ENCODE measurements around the gene PCDHB12.
"Not testable (repeated sequence)": the region's sequence is repeated elsewhere in the genome, so short reads cannot be mapped to it uniquely, and the experiment has no call there.

Gene PCDHB12

DNA sequence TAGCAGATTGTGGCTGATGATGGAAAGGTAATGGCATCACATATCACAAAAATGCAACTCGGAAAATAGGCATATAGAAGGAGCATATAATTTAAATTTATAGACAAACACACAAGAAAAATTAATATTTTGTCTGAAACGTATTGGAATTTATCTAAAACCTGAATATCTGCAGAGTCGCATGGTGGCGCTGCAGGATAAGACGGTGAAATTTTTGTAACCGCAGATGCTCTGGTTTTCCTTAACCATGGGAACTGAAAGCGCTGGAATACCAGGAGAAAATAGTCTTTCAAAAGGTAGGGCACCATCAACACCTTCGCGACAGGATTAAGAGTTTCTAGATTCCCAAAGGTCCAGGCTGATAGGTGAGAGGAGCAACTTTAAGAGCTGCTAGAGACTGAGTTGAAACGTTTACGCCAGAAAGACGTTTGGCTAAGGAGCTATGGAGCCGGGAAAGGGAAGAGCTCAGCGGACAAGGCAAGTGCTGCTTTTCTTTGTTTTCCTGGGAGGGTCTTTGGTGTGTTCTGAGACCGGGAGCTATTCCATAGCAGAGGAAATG is 25.7 kb downstream of the PCDHB12 start:
- TF ChIP-seq, protein P1, sequence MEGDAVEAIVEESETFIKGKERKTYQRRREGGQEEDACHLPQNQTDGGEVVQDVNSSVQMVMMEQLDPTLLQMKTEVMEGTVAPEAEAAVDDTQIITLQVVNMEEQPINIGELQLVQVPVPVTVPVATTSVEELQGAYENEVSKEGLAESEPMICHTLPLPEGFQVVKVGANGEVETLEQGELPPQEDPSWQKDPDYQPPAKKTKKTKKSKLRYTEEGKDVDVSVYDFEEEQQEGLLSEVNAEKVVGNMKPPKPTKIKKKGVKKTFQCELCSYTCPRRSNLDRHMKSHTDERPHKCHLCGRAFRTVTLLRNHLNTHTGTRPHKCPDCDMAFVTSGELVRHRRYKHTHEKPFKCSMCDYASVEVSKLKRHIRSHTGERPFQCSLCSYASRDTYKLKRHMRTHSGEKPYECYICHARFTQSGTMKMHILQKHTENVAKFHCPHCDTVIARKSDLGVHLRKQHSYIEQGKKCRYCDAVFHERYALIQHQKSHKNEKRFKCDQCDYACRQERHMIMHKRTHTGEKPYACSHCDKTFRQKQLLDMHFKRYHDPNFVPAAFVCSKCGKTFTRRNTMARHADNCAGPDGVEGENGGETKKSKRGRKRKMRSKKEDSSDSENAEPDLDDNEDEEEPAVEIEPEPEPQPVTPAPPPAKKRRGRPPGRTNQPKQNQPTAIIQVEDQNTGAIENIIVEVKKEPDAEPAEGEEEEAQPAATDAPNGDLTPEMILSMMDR (IDR thresholded peaks at IDR 0.05; ENCODE audit: low read depth, low read length, missing control alignments): no peak
- no peak for DNase-seq (ENCODE audit: low read depth)
- H3K4me3 ChIP-seq (ENCODE audit: low read depth, low read length): no peak overlapping the region
- in situ Hi-C loops (cut with HindIII; ENCODE audit: low sequenced_read_pairs): no loop called here

DNA sequence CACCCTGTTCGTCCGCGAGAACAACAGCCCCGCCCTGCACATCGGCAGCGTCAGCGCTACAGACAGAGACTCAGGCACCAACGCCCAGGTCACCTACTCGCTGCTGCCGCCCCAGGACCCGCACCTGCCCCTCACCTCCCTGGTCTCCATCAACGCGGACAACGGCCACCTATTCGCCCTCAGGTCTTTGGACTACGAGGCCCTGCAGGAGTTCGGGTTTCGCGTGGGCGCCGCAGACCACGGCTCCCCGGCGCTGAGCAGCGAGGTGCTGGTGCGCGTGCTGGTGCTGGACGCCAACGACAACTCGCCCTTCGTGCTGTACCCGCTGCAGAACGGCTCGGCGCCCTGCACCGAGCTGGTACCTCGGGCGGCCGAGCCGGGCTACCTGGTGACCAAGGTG is 27.4 kb downstream of the PCDHB12 start:
- H3K4me3 ChIP-seq (ENCODE audit: low read depth, low read length); DNase-seq (ENCODE audit: low read depth); in situ Hi-C loops (cut with HindIII; ENCODE audit: low sequenced_read_pairs): not testable (repeated sequence)

DNA sequence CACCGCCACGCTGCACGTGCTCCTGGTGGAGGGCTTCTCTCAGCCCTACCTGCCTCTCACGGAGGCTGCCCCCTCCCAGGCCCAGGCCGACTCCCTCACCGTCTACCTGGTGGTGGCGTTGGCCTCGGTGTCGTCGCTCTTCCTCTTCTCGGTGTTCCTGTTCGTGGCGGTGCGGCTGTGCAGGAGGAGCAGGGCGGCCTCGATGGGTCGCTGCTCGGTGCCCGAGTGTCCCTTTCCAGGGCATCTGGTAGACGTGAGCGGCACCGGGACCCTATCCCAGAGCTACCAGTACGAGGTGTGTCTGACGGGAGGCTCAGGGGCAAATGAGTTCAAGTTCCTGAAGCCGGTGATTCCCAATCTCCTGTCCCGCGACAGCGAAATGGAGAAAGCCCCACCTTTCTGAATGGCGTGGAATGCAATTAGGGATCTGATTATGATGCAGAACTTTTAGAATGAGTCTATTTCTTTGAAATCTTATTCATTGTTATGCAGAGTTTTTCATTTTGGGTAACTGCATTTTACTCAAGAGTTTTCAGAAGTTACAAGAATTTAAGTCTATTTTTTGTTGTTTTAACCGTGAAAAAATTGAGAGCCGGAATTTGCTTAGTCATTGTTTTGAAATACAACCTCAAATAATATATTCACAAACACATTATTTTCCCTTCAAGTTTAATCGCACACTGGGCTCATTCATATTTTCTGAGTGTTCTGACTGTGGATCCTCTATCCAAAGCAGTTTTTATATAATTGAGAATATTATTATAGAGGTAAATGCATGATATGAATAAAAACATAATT is 28.2 kb downstream of the PCDHB12 start:
- TF ChIP-seq, protein P1 (IDR thresholded peaks at IDR 0.05; ENCODE audit: low read depth, low read length, missing control alignments): no peak
- in situ Hi-C loops (cut with HindIII; ENCODE audit: low sequenced_read_pairs): no loop called here
- H3K4me3 ChIP-seq (ENCODE audit: low read depth, low read length): no peak overlapping the region
- no peak for DNase-seq (ENCODE audit: low read depth)

DNA sequence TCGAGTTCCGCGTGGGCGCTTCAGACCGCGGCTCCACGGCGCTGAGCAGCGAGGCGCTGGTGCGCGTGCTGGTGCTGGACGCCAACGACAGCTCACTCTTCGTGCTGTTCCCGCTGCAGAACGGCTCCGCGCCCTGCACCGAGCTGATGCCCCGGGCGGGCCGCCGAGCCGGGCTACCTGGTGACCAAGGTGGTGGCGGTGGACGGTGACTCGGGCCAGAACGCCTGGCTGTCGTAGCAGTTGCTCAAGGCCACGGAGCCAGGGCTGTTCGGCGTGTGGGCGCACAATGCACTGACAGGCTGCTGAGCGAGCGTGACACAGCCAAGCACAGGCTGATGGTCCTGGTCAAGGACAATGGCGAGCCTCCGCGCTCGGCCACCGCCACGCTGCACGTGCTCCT is 33.0 kb downstream of the PCDHB12 start:
- TF ChIP-seq, protein P1 (IDR thresholded peaks at IDR 0.05; ENCODE audit: low read depth, low read length, missing control alignments): no peak
- DNase-seq (ENCODE audit: low read depth): no peak
- no peak overlapping the region for H3K4me3 ChIP-seq (ENCODE audit: low read depth, low read length)
- in situ Hi-C loops (cut with HindIII; ENCODE audit: low sequenced_read_pairs): no loop called here

DNA sequence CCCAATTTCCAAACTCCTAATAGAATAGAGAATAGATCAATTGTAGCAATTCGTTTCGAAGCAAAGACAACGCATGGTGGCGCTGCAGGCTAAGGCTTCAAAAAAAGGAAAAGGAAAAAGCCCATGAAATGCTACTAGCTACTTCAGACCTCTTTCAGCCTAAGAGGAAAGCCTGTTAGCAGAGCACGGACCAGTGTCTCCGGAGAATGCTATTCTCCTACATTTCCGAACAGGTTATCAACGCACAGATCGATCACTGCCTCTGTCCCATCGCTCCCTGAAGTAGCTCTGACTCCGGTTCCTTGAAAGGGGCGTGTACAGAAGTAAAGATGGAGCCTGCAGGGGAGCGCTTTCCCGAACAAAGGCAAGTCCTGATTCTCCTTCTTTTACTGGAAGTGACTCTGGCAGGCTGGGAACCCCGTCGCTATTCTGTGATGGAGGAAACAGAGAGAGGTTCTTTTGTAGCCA is 36.8 kb downstream of the PCDHB12 start, which contains the start of gene PCDHB15:
PCDHB15 (plus strand) TSS at position 146 of the 468 bp plus-strand sequence; CDS start at position 330, 184 bp downstream.
- DNase-seq (ENCODE audit: low read depth): no peak
- H3K4me3 ChIP-seq (ENCODE audit: low read depth, low read length): peak within 1 kb of the TSS; percentile 9
- TF ChIP-seq, protein P1 (IDR thresholded peaks at IDR 0.05; ENCODE audit: low read depth, low read length, missing control alignments): no peak
- in situ Hi-C loops (cut with HindIII; ENCODE audit: low sequenced_read_pairs): no loop called here

DNA sequence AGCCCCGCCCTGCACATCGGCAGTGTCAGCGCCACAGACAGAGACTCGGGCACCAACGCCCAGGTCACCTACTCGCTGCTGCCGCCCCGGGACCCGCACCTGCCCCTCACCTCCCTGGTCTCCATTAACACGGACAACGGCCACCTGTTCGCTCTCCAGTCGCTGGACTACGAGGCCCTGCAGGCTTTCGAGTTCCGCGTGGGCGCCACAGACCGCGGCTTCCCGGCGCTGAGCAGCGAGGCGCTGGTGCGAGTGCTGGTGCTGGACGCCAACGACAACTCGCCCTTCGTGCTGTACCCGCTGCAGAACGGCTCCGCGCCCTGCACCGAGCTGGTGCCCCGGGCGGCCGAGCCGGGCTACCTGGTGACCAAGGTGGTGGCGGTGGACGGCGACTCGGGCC is 38.5 kb downstream of the PCDHB12 start:
- DNase-seq (ENCODE audit: low read depth); in situ Hi-C loops (cut with HindIII; ENCODE audit: low sequenced_read_pairs): not testable (repeated sequence)

DNA sequence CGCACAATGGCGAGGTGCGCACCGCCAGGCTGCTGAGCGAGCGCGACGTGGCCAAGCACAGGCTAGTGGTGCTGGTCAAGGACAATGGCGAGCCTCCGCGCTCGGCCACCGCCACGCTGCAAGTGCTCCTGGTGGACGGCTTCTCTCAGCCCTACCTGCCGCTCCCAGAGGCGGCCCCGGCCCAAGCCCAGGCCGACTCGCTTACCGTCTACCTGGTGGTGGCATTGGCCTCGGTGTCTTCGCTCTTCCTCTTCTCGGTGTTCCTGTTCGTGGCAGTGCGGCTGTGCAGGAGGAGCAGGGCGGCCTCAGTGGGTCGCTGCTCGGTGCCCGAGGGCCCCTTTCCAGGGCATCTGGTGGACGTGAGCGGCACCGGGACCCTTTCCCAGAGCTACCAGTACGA is 38.9 kb downstream of the PCDHB12 start:
- in situ Hi-C loops (cut with HindIII; ENCODE audit: low sequenced_read_pairs); DNase-seq (ENCODE audit: low read depth); H3K4me3 ChIP-seq (ENCODE audit: low read depth, low read length): not testable (repeated sequence)

More for the DNA sequence above, 38.5 kb downstream of the PCDHB12 start:
- not testable (repeated sequence) for H3K4me3 ChIP-seq (ENCODE audit: low read depth, low read length)

DNA sequence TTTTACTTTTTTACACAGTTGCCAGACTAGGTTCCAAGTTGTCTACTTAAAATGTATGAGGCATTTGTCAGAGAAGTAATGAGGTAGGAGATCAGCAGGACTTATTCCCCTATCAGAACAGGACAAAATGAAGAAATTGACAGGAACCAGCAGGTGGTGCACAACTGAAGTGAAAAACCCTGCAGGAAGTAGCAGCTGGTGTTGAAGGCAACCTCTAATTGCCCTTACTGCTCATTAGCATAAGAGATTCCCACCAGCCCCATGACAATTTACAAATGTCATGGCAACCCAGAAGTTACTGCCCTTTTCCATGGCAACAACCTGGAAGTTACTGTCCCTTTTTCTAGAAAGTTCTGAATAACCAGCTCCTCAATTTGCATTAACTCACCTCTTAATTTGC is 42.1 kb downstream of the PCDHB12 start:
- no peak for DNase-seq (ENCODE audit: low read depth)
- H3K4me3 ChIP-seq (ENCODE audit: low read depth, low read length): no peak overlapping the region
- in situ Hi-C loops (cut with HindIII; ENCODE audit: low sequenced_read_pairs): no loop called here
- TF ChIP-seq, protein P1 (IDR thresholded peaks at IDR 0.05; ENCODE audit: low read depth, low read length, missing control alignments): no peak

Data from astrocyte of the cerebellum (primary cell).